SIG-M5 treated with dmso at 0.1 percent for 504 hours (cell line): ENCODE data around the gene MAPKAP1.
A peak's percentile ranks its signal among the peaks of the same experiment; 100 is the strongest.

ENCODE experiments used
- DNase-seq: peaks from one replicate; lab custom pipeline; 2025; ENCODE audit not compliant: unreplicated experiment; lab: John Stamatoyannopoulos, UW

Gene MAPKAP1

GRCh38 chr9:125679597-125680189 is 27.3 kb downstream of the MAPKAP1 start:
- DNase-seq = no peak

- DNase-seq = peak; percentile 7
These were observed 31.7 kb downstream of the MAPKAP1 start for GRCh38 chr9:125674981-125675973.

GRCh38 chr9:125672876-125673275 is 34.1 kb downstream of the MAPKAP1 start:
- no peak for DNase-seq

GRCh38 chr9:125663127-125663526 is 43.9 kb downstream of the MAPKAP1 start:
- DNase-seq = peak; percentile 61

- no peak for DNase-seq
These were observed 46.5 kb downstream of the MAPKAP1 start for GRCh38 chr9:125660557-125660956.

GRCh38 chr9:125659954-125660353 is 47.1 kb downstream of the MAPKAP1 start:
- no peak for DNase-seq

- DNase-seq = no peak
These were observed 47.7 kb downstream of the MAPKAP1 start for GRCh38 chr9:125659201-125659840.

GRCh38 chr9:125656560-125656959 is 50.4 kb downstream of the MAPKAP1 start:
- no peak for DNase-seq

- DNase-seq = no peak
These were observed 51.2 kb downstream of the MAPKAP1 start for GRCh38 chr9:125655691-125656410.

- no peak for DNase-seq
These were observed 51.9 kb downstream of the MAPKAP1 start for GRCh38 chr9:125655066-125655633.

GRCh38 chr9:125654121-125654520 is 52.9 kb downstream of the MAPKAP1 start:
- no peak for DNase-seq

- DNase-seq = no peak
These were observed 53.7 kb downstream of the MAPKAP1 start for GRCh38 chr9:125653325-125653724.

- DNase-seq = no peak
These were observed 54.2 kb downstream of the MAPKAP1 start for GRCh38 chr9:125652759-125653158.

GRCh38 chr9:125652233-125652594 is 54.8 kb downstream of the MAPKAP1 start:
- no peak for DNase-seq

GRCh38 chr9:125651576-125652232 is 55.3 kb downstream of the MAPKAP1 start:
- no peak for DNase-seq

GRCh38 chr9:125650271-125650737 is 56.7 kb downstream of the MAPKAP1 start:
- peak; percentile 97 for DNase-seq

- DNase-seq = no peak
These were observed 57.2 kb downstream of the MAPKAP1 start for GRCh38 chr9:125649826-125650225.

GRCh38 chr9:125649315-125649714 is 57.7 kb downstream of the MAPKAP1 start:
- peak; percentile 83 for DNase-seq

GRCh38 chr9:125648294-125648693 is 58.7 kb downstream of the MAPKAP1 start:
- DNase-seq = no peak

- no peak for DNase-seq
These were observed 60.3 kb downstream of the MAPKAP1 start for GRCh38 chr9:125646621-125647100.
